LHCN-M2 (cell line): ENCODE data around the gene SLC6A20. TPM values are rescaled to one million over a fixed set of nuclear protein-coding genes. Genes with fewer than 3 reads are reported as not detected.

Source experiments
- DNase-seq: peaks from one replicate; pipeline ENCODE4 v3.0.0-alpha.2; 2012; ENCODE audit warnings: low read depth
- total RNA-seq: library from RNA; depleted of rRNA; stranded (reverse); fragments of >200 nt; gene quantifications from 2 replicates; pipeline ENCODE4 v1.2.3, GENCODE V29; 2014; rRNA removed

SLC6A20 gene
- total RNA-seq, 1 experiment from 2014 or later: not detected

- DNase-seq: no peak
Observed at GRCh38 chr3:45730409-45731154, 65.8 kb downstream of the SLC6A20 start.

GRCh38 chr3:45729614-45730013 is 66.7 kb downstream of the SLC6A20 start:
- no peak for DNase-seq

DNA sequence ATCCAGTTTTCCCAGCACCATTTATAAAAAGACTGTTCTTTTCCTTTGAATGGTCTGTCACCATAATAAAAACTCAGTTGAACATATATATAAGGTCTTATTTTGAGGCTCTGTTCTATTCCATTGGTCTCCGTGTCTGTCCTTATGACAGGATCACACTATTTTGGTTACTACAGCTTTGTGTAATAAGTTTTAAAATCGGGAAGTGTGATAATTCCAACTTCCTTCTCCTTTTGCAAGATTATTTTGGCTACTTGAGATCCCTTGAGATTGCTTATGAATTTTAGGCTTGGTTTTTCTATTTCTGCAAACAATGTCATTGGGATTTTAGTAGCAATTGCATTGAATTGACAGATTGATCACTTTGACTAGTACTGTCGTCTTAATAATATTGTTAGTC is 71.4 kb downstream of the SLC6A20 start:
- no peak for DNase-seq

DNA sequence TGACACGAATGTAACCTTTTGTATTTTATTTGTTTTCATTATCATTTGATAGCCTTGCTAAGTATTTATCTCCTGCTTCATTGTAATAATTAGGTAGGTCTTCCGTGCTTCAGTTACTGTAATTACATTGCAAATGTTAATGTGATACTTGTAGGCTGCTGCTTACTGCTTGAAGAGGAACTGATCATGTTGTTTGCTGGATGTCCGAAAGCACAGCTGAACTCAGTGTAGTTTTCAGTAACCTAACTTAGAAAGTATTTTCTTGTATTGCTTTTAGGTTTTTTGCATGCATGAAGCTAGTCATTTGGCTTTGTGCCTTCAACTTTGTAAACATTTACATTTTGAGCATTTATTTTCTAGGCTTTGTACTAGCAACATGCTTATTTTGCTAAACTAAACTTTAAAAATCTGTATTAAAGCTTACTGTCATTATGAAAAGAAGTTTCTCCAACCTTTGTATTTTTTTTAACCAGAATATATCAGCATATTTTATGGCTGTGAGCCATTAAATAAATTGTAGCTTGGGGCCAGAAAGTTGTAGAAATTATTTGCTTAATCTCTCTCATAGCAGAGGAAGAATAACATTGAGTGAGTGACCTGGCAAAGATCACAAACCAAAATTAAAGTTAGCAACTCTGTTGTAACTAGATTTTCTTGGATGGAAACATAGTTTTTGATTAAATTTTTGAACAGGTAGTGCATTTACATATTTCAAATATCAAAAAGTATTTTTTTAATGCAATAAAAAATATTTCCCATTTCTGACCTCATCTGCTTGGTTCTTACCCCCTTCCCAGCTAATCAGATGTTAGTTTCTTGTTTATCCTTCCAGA is 76.5 kb downstream of the SLC6A20 start:
- DNase-seq: no peak

DNA sequence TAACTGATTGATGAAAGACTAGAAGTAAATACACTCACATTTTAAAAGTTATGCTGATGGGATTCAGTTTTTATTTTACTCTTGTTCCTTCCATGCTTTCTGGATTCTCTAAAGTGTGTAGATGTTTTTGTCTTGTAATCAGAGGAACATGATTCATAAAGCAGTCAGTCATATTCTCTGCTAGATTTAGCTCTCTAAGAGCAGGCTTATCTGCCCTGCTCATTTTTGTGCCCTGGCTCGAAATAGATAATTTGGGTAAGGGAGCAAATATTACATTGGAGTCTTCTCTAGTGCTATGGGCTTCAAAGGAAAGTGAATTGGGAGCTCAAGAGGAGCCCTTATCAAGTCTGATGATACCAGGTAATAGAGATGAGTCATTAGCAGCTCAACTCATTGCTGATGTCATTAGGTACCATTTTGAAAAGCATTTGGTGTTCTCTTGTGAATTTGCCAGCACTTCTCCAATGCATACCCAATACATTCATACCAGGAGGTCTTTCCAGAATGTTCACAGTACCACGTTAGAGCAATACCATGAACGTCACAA is 79.5 kb downstream of the SLC6A20 start:
- DNase-seq: no peak

GRCh38 chr3:45715945-45716344 is 80.4 kb downstream of the SLC6A20 start:
- DNase-seq: peak; percentile 38

DNA sequence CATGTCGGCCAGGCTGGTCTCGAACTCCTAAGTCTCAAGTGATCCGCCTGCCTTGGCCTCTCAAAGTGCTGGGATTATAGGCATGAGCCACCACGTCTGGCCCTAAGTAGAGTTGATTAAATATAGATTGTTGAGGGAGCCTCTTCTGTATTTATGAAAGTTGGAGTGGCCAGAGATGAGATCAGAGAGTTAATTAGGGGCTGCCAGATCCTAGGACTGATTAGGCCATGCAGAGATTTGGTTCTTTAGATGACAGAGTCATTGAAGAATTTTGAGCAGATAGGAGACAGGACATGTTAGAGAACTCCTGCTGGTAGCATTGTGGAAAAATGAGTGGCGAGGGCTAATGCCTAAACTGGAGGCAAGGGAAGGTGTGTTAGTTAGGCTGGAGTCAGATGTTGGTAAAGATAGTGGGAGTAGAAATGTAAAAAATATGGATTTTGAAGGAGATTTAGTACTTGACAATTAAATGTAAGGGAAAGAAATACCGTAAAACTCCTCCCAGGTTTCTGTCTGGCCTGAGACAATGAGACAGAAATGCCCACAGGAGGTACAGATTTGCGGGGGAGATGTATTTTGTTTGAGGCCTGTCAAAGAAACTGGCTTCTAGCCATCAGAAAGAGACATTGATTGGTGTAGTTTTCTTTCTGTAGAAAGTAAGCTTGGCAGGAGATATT is 83.8 kb downstream of the SLC6A20 start:
- DNase-seq: no peak

DNA sequence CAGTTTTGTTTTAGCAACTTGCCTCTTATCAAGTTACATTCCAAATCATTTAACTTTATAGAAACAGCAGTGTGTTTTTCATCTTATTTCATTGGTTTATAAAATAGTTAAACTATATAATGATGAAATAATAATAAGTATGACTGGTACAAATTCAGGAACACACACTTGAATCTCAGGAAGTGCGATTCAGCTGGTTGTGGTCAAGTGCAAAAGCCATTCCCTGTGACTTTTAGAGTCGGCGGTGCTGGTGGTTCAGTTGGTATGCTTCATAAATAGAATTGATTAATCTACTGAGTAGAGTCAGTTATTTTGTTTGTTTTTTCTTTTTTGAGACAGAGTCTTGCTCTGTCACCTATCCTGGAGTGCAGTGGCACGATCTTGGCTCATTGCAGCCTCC is 84.4 kb downstream of the SLC6A20 start:
- no peak for DNase-seq

GRCh38 chr3:45705839-45706808 is 90.2 kb downstream of the SLC6A20 start:
- DNase-seq: no peak

Other genes with a start within 250 kb of the SLC6A20 start
- gene LIMD1, start 201.8 kb downstream of the SLC6A20 start, total RNA-seq: 29.2 and 31.5 TPM in 2 replicates
- 64.5 and 71.3 TPM in 2 replicates for gene SACM1L, start 107.1 kb downstream of the SLC6A20 start, total RNA-seq
- gene LZTFL1, start 45.6 kb upstream of the SLC6A20 start, total RNA-seq: 9.9 and 10.2 TPM in 2 replicates
- gene CCR9, start 90.0 kb upstream of the SLC6A20 start, total RNA-seq: not detected in 2 replicates
- gene CXCR6, start 146.9 kb upstream of the SLC6A20 start, total RNA-seq: not detected in 2 replicates
- 5.7 and 10.8 TPM in 2 replicates for gene FYCO1, start 199.3 kb upstream of the SLC6A20 start, total RNA-seq
- 0.06 TPM in 1 of 2 replicates, not detected in the other for gene XCR1, start 230.9 kb upstream of the SLC6A20 start, total RNA-seq